Measurements from ENCODE around the gene OLFM1.

DNA sequence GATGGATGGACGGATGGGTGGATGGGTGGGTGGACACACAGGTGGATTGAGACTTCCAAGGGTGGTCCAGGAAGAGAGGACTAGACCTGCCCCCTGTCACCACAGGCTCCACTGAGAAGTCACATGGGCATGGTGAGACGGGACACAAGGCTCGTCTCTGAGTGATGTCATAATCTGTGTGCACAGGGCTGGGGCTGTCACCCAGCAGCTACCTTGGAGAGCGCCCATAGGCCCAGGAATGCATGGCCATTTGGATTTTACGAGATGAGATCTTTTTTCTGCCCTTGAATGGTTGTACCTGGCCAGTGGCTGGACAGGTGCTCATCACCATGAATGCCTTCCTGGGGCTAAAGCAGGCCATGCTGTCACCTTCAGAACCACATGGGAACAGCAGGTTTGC is 3.1 kb downstream of the OLFM1 start:
- TF ChIP-seq, protein P1, sequence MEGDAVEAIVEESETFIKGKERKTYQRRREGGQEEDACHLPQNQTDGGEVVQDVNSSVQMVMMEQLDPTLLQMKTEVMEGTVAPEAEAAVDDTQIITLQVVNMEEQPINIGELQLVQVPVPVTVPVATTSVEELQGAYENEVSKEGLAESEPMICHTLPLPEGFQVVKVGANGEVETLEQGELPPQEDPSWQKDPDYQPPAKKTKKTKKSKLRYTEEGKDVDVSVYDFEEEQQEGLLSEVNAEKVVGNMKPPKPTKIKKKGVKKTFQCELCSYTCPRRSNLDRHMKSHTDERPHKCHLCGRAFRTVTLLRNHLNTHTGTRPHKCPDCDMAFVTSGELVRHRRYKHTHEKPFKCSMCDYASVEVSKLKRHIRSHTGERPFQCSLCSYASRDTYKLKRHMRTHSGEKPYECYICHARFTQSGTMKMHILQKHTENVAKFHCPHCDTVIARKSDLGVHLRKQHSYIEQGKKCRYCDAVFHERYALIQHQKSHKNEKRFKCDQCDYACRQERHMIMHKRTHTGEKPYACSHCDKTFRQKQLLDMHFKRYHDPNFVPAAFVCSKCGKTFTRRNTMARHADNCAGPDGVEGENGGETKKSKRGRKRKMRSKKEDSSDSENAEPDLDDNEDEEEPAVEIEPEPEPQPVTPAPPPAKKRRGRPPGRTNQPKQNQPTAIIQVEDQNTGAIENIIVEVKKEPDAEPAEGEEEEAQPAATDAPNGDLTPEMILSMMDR (IDR thresholded peaks at IDR 0.05 in 4 of 5, conservative IDR thresholded peaks at IDR 0.05 in 1 of 5), result no peak
- no peak for TF ChIP-seq POLR2A (IDR thresholded peaks at IDR 0.05)

All from gastrocnemius medialis (tissue), 4 donors.